Inflammatory macrophage (primary cell): Measurements from ENCODE around the gene MLIP.

Source experiments
- DNase-seq, 2 donors: peaks; one replicate each; pipeline ENCODE4 v3.0.0-alpha.2; 2020 to 2022

MLIP gene

GRCh38 chr6:54289426-54289825 is 178.2 kb downstream of the MLIP start:
- no peak for DNase-seq

DNA sequence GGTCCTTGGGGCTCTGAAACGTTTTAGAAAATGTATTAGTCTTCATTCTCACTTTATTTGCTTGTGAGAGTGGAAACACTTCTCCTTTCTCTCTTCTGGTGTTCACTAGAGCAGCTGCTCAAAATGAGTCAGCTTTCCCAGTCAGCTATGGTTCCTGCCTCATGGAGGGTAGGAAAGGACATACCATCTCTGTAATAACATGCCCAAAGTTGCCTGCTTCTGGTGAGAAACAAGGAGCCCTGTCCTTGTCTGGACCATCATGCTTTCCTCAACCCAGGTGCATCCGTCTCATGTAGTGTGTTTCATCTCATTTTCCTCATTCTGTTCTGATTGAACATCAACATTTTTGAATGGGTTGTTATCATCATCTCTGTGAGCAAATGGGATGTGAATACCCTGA is 179.9 kb downstream of the MLIP start:
- no peak for DNase-seq

- no peak for DNase-seq
These were observed 180.5 kb downstream of the MLIP start for GRCh38 chr6:54291738-54292137.

- no peak for DNase-seq
These were observed 183.8 kb downstream of the MLIP start for GRCh38 chr6:54294965-54295532.

DNA sequence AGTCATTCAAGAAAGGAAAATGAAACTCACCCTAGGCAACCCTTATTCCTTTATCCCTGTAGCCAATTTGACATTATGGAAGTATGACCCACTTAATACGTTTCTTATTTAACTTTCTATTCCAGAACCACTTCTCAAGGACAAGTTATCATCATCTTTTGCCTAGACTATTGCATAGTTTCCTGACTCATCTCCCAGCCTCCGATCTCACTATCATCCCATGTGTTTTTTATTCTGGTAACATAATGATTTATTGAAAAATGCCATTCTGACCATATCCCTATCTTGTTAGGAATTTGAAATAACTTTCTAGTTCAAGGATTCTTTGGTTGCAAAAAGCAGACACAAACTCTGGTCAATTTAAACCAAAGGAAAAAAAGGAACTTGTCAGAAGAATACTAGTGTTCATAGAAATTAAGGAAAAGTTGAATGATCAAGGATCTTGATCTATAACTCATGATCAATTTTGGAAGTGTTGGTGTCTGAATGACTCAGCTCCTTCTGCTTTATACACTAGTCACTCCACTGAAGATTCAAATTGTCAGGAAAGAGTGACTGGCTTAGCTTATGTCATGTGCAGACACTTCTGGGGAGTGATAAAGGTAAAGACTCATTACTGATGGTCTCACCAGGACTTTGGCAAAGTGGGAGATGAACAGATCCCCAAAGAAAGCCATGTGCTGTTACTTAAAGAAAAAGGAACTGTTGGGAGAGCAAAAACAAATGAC is 188.5 kb downstream of the MLIP start:
- DNase-seq = no peak

GRCh38 chr6:54301770-54302169 is 190.5 kb downstream of the MLIP start:
- DNase-seq = no peak

DNA sequence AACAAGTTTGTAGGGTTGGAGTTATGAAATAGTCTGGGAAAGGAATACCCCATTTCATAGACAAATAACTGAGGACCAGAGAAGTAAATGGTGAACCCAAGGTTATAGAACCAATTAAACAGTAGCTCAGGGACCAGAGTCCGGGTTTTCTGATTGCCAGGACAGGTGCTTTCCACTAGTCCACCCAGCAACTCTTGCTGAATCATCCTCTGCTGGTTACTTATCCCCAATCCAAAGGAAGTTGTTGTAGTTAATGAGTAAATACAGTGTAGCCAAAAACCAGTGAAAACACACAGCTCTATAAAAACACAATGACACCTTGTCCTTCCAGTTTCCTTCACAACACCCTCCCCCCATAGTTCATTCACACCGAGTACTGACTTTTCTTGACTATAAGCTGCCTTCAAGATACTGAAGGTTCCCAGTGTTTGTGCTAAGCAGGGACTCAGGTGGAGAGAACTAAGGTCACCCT is 196.2 kb downstream of the MLIP start:
- DNase-seq = no peak

DNA sequence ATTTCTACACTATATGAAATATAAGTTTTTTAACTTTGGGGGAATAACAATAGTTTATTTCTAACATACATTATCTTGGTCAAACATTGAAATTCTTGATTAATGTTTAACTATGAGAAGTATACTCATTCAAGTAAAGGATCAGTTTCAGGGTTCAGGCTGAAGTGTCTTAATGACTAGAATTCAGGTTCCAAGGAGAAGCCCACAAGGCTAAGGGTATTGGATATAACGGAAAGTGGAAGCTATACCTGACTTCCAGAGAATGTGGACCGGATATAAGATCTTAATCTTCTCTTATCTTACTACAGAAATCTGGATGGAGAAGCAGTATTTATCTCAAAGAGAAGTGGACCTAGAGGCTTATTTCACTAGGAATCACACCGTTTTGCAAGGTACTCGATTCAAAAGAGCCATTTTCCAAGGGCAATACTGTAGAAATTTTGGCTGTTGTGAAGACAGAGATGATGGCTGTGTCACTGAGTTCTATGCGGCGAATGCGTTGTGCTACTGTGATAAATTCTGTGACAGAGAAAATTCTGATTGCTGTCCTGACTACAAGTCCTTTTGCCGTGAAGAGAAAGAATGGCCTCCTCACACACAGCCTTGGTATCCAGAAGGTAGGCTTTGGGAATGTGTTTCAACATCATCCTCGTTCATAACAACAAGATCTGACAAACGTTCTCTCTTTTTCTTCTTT is 197.2 kb downstream of the MLIP start, which contains the start of gene TINAG:
Gene TINAG (plus strand): TSS at position 153 of the 697 bp plus-strand sequence. CDS start 110 bp downstream, at position 263.
- DNase-seq = no peak

DNA sequence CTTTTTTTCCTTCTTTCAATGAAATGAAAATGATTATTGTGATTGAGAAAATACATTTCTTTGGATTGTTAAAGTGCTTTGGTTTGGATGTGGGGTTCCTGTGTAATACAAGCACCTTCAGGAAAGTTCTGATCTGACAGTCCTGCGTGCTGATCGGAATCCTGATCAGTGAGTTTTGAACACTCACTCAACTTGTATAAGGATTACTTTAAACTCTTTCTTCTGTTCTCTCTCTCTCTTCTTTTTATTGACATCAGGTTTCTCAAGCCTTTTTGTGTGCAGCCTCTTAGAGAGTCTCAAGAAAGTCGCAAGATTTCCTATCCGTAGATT is 197.7 kb downstream of the MLIP start:
- DNase-seq = no peak

DNA sequence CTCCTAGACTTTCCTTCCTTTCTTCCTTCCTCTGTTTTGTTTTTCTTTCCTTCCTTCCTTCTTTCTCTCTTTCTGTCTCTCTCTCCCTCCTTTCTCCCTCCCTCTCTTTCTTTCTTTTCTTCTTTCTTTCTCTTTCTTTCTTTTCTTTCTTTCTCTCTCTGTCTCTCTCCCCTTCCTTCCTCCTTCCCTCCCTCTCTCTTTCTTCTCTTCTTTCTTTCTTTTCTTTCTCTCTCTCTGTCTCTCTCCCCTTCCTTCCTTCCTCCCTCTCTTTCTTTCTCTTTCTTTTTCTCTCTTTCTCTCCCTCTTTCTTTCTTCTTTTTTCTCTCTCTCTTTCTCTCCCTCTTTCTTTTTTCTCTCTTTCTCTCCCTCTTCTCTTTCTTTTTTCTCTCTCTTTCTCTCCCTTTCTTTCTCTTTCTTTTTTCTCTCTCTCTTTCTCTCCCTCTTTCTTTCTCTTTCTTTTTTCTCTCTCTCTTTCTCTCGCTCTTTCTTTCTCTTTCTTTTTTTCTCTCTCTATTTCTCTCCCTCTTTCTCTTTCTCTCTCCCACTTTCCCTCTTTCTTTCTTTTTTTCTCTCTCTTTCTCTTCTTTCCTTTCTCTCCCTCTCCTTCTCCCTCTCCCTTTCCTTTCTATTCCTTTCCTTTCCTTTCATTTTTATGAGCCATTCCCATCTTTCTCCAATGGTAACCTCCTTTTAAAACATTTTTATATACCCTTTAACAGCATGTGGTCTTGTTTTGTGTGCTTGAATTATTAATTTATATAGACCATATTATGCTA is 199.3 kb downstream of the MLIP start:
- no peak for DNase-seq

DNA sequence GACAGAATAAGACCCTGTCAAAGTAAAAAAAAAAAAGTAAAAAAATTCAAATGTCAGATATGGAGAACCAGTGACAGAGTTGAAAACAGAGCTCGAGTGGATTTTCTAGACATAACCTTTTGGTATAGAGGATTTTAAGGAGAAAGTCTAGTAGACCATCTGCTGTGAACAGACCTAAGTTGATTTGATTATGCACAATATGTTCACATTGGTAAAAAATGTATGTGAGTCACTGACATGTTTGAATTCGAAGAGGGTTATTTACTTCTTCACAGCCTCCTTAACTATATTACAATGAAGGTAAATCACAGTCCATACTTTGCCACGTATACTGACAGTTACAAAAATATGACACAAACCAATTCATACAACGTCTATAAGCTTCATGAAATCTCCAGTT is 204.4 kb downstream of the MLIP start:
- DNase-seq = no peak
